Progenitor cell of endocrine pancreas (in vitro differentiated cells): Measurements from ENCODE around the gene SRP72. TPM values are rescaled to one million over a fixed set of nuclear protein-coding genes. Genes with fewer than 3 reads are reported as not detected.
A peak's percentile ranks its signal among the peaks of the same experiment; 100 is the strongest.

Experiments
- DNase-seq: peaks from one replicate; pipeline ENCODE4 v3.0.0; 2021; ENCODE audit warnings: low spot score; ENCODE audit not compliant: unreplicated experiment
- H3K27ac Mint-ChIP-seq: 2 replicates; pipeline ENCODE4 v1.8.0; 2021; ENCODE audit warnings: mild to moderate bottlenecking, moderate library complexity, mixed read lengths
- H3K27me3 Mint-ChIP-seq: 2 replicates; pipeline ENCODE4 v1.8.0; 2021; ENCODE audit warnings: mixed read lengths
- H3K36me3 Mint-ChIP-seq: 2 replicates; pipeline ENCODE4 v1.8.0; 2022; ENCODE audit warnings: mixed read lengths; ENCODE audit not compliant: insufficient read depth
- H3K4me1 Mint-ChIP-seq: 2 replicates; pipeline ENCODE4 v1.8.0; 2021; ENCODE audit warnings: low read depth, mixed read lengths
- H3K4me3 Mint-ChIP-seq: 2 replicates; pipeline ENCODE4 v1.8.0; 2021; ENCODE audit warnings: low read depth, mild to moderate bottlenecking, moderate library complexity, mixed read lengths
- H3K9me3 Mint-ChIP-seq: 2 replicates; pipeline ENCODE4 v1.8.0; 2021; ENCODE audit warnings: low read depth, mixed read lengths
- CTCF ChIP-seq: fragments of 200-600 bp; sonication (generic); IDR thresholded peaks from one replicate; pipeline ENCODE4 v1.5.0; 2021; ENCODE audit warnings: antibody characterized with exemption, mild to moderate bottlenecking; ENCODE audit not compliant: unreplicated experiment
- total RNA-seq: library from RNA; stranded (reverse); gene quantifications from 2 replicates; pipeline ENCODE4 v1.2.1, GENCODE V29; 2021

The SRP72 gene
- total RNA-seq, 1 donor from 2014 or later = 119 TPM

DNA sequence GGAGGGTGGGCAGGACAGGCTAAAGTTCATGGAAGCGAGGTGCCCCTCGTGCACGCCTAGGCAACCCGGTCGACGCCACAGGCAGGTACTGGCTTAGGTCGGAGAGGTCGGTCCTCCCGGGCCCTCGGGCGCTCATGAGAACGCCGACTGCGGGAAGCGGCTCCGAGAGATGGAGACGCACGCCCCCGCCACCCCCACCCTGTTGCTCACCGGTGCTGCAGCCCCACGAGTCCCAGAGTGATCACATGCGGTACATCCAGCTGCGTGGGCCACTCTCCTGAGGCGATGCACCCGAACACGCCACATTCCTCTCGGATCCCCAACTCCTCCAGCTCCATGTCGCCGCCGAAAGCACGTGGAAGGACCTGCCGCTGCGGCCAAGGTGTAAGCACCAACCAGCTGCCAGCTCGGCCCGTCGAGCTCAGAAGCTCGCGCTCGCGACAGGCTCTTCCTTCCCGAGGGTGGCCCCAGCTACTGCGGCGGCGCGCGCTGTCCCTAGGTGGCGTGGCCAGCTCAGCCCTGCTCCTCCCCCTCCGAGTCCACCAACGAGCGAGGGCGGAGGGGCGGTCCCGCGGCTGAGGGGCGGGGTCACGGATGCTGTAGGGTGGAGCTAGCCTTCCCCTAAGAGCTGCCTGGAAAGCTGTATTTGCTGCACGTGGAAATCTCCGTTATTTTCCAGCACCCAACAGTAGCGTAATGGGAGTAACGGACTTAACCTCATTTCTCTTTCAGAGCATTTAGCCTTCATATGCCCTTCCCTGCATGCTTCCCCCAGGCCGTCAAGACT lies 32.1 kb upstream of the SRP72 start, which contains the start of gene PPAT:
Gene PPAT (minus strand): TSS at position 476 of the 787 bp plus-strand sequence. CDS start 138 bp downstream, at position 338.
- peak; percentile 98 for DNase-seq
- Mint-ChIP-seq H3K27ac (peak within 1 kb of the TSS; percentile 97), H3K27me3 (no peaks in the 10 kb centered on the region), H3K4me1 (peaks cover 24% of the 10 kb centered on the region), H3K9me3 (no peaks in the 10 kb centered on the region), H3K36me3 (no peaks in the 10 kb centered on the region), H3K4me3 (peak within 1 kb of the TSS; percentile 96)
- TF ChIP-seq CTCF = peak; percentile 38

GRCh38 chr4:56438766-56439165 lies 28.7 kb upstream of the SRP72 start:
- DNase-seq = no peak
- Mint-ChIP-seq H3K9me3 (no peaks in the 10 kb centered on the region), H3K27me3 (no peaks in the 10 kb centered on the region), H3K4me1 (peaks cover 24% of the 10 kb centered on the region), H3K4me3 (no peak overlapping the region), H3K27ac (no peak overlapping the region), H3K36me3 (peaks cover 10% of the 10 kb centered on the region)
- no peak for TF ChIP-seq CTCF

- Mint-ChIP-seq H3K27me3 (no peaks in the 10 kb centered on the region), H3K4me3 (no peak overlapping the region), H3K27ac (no peak overlapping the region), H3K36me3 (peaks cover 14% of the 10 kb centered on the region), H3K9me3 (no peaks in the 10 kb centered on the region), H3K4me1 (peaks cover 21% of the 10 kb centered on the region)
- DNase-seq = no peak
- no peak for TF ChIP-seq CTCF
Observed at GRCh38 chr4:56440983-56441382, 26.4 kb upstream of the SRP72 start.

DNA sequence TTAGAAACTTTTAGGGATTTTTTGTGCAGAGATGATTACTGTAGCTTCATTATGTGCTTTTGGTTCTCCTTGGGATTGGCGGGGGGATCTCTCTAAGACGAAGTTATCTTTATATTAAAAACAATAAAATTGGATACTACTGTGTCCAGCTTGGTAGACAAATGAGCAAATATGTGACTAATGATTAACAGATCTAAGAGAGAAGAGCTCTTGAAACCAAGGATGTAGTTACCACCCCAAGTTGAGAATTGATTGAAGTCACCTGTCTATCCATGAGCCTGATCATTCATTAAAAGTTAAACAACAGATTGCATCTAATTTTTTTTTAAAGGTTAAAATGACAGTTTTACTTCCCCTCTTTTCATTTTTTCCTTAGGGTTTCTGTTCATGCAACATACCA lies 22.7 kb upstream of the SRP72 start:
- TF ChIP-seq CTCF = no peak
- no peak overlapping the region for H3K4me3 Mint-ChIP-seq
- H3K4me1 Mint-ChIP-seq = peaks cover 8% of the 10 kb centered on the region
- peaks cover 27% of the 10 kb centered on the region for H3K36me3 Mint-ChIP-seq
- no peak for DNase-seq
- no peaks in the 10 kb centered on the region for H3K27me3 Mint-ChIP-seq
- no peaks in the 10 kb centered on the region for H3K9me3 Mint-ChIP-seq
- no peak overlapping the region for H3K27ac Mint-ChIP-seq

- Mint-ChIP-seq H3K36me3 (peaks cover 34% of the 10 kb centered on the region), H3K9me3 (no peaks in the 10 kb centered on the region), H3K4me1 (peaks cover 4% of the 10 kb centered on the region), H3K4me3 (no peak overlapping the region), H3K27me3 (no peaks in the 10 kb centered on the region), H3K27ac (no peak overlapping the region)
- DNase-seq = no peak
- TF ChIP-seq CTCF = no peak
Observed at GRCh38 chr4:56445699-56446098, 21.7 kb upstream of the SRP72 start.
